SU-DHL-6 (cell line): ENCODE data around the gene EXOC6B.

ENCODE experiments used
- H2AFZ ChIP-seq: fragments of 200-600 bp; sonication (generic); 2 replicates; pipeline ENCODE4 v1.6.1; 2014; ENCODE audit warnings: low read depth, mild to moderate bottlenecking, moderate library complexity, mixed read lengths, antibody characterized with exemption, low read length; ENCODE audit not compliant: severe bottlenecking
- H3F3A ChIP-seq: fragments of 200-600 bp; shearing (Covaris generic); 2 replicates; pipeline ENCODE4 v1.6.0; 2016; ENCODE audit warnings: antibody characterized with exemption, mild to moderate bottlenecking; ENCODE audit not compliant: insufficient read depth
- H3K27ac ChIP-seq: fragments of 200-600 bp; sonication (generic); 2 replicates; pipeline ENCODE4 v1.5.1; 2016; ENCODE audit warnings: low read depth, mild to moderate bottlenecking, low read length, moderate library complexity, mixed read lengths
- H3K27me3 ChIP-seq: fragments of 200-600 bp; sonication (generic), shearing (Covaris generic); 2 replicates; pipeline ENCODE4 v1.6.0; 2014; ENCODE audit warnings: mild to moderate bottlenecking, low read length
- H3K36me3 ChIP-seq: fragments of 200-600 bp; sonication (generic); 2 replicates; pipeline ENCODE4 v1.6.1; 2014; ENCODE audit warnings: mild to moderate bottlenecking, low read length, mixed read lengths
- H3K4me2 ChIP-seq: fragments of 300-600, 200-600 bp; shearing (Covaris generic), sonication (generic); 2 replicates; pipeline ENCODE4 v1.6.0; 2014; ENCODE audit warnings: low read length, low read depth, mild to moderate bottlenecking; ENCODE audit not compliant: poor library complexity, severe bottlenecking
- H3K4me3 ChIP-seq: fragments of 200-600 bp; sonication (generic); 2 replicates; pipeline ENCODE4 v1.5.1; 2014; ENCODE audit warnings: antibody characterized with exemption, low read length, mild to moderate bottlenecking, mixed read lengths; ENCODE audit not compliant: insufficient read depth, poor library complexity, severe bottlenecking
- H3K79me2 ChIP-seq: fragments of 200-600 bp; sonication (generic); 2 replicates; pipeline ENCODE4 v1.6.1; 2014; ENCODE audit warnings: mild to moderate bottlenecking, low read length, moderate library complexity; ENCODE audit not compliant: insufficient read depth
- H3K9ac ChIP-seq: fragments of 200-600 bp; sonication (generic); 2 replicates; pipeline ENCODE4 v1.7.0; 2014; ENCODE audit warnings: mild to moderate bottlenecking, low read length
- H3K9me2 ChIP-seq: fragments of 200-600 bp; sonication (generic); replicated peaks from 2 replicates; pipeline ENCODE4 v1.6.1; 2014; ENCODE audit warnings: low read length; ENCODE audit not compliant: insufficient read depth
- H3K9me3 ChIP-seq: fragments of 200-600 bp; sonication (generic); 2 replicates; pipeline ENCODE4 v1.6.1; 2014; ENCODE audit warnings: low read length, mixed read lengths; ENCODE audit not compliant: insufficient read depth
- H4K20me1 ChIP-seq: fragments of 200-600 bp; sonication (generic); 2 replicates; pipeline ENCODE4 v1.6.1; 2014; ENCODE audit warnings: low read depth, mild to moderate bottlenecking, antibody characterized with exemption, low read length, moderate library complexity, mixed read lengths
- EZH2phosphoT487 ChIP-seq: fragments of 200-600 bp; sonication (generic), shearing (Covaris generic); conservative IDR thresholded peaks from 2 replicates; pipeline ENCODE4 v1.6.1; 2018; ENCODE audit warnings: mild to moderate bottlenecking, antibody characterized with exemption, low read length, moderate library complexity, mixed read lengths
- TF ChIP-seq, protein P1 (sequence below): fragments of 200-600 bp; sonication (generic); IDR thresholded peaks from one replicate; pipeline ENCODE4 v1.5.1; 2017; ENCODE audit warnings: antibody characterized with exemption, mild to moderate bottlenecking, low read length, moderate library complexity; ENCODE audit not compliant: insufficient read depth, poor library complexity, severe bottlenecking

EXOC6B gene

GRCh38 chr2:72341639-72342038 lies 484.2 kb downstream of the EXOC6B start:
- Histone ChIP-seq H3K36me3 (no peaks in the 10 kb centered on the region), H3K79me2 (no peaks in the 10 kb centered on the region), H3K9me2 (no peaks in the 10 kb centered on the region), H3F3A (no peaks in the 10 kb centered on the region), H4K20me1 (no peaks in the 10 kb centered on the region), H3K4me3 (no peak overlapping the region), H3K27ac (no peak overlapping the region), H3K4me2 (no peak overlapping the region), H3K9me3 (no peaks in the 10 kb centered on the region), H3K9ac (no peak overlapping the region), H3K27me3 (no peaks in the 10 kb centered on the region), H2AFZ (no peak overlapping the region)
- TF ChIP-seq EZH2phosphoT487: no peak
- TF ChIP-seq, protein P1, sequence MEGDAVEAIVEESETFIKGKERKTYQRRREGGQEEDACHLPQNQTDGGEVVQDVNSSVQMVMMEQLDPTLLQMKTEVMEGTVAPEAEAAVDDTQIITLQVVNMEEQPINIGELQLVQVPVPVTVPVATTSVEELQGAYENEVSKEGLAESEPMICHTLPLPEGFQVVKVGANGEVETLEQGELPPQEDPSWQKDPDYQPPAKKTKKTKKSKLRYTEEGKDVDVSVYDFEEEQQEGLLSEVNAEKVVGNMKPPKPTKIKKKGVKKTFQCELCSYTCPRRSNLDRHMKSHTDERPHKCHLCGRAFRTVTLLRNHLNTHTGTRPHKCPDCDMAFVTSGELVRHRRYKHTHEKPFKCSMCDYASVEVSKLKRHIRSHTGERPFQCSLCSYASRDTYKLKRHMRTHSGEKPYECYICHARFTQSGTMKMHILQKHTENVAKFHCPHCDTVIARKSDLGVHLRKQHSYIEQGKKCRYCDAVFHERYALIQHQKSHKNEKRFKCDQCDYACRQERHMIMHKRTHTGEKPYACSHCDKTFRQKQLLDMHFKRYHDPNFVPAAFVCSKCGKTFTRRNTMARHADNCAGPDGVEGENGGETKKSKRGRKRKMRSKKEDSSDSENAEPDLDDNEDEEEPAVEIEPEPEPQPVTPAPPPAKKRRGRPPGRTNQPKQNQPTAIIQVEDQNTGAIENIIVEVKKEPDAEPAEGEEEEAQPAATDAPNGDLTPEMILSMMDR: no peak

DNA sequence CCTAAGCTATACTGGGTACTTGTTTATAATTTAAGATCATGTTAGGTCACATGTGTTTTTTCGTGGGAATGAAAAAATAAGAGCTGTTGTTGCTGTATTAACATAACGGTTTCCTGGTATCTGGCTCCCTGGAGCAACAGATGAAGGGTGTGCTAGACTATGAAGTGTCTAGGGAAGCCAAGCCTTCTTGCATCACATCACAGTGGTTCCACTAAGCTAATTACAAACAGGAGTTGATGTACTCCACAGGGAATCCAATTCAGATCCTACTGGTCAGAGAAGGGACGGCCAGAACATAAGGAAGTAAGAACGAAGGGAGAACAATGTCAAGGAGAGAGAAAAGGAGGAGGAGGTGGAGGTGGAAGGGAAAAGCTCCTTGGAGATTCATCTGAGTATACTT lies 485.2 kb downstream of the EXOC6B start:
- H3K79me2 ChIP-seq: no peaks in the 10 kb centered on the region
- no peak overlapping the region for H3K4me3 ChIP-seq
- no peaks in the 10 kb centered on the region for H3K9me2 ChIP-seq
- TF ChIP-seq, protein P1: no peak
- TF ChIP-seq EZH2phosphoT487: no peak
- no peak overlapping the region for H3K27ac ChIP-seq
- H2AFZ ChIP-seq: no peak overlapping the region
- H3K9ac ChIP-seq: no peak overlapping the region
- H3K36me3 ChIP-seq: no peaks in the 10 kb centered on the region
- H3K27me3 ChIP-seq: no peaks in the 10 kb centered on the region
- no peak overlapping the region for H3K4me2 ChIP-seq
- no peaks in the 10 kb centered on the region for H3F3A ChIP-seq
- no peaks in the 10 kb centered on the region for H4K20me1 ChIP-seq
- H3K9me3 ChIP-seq: no peaks in the 10 kb centered on the region

DNA sequence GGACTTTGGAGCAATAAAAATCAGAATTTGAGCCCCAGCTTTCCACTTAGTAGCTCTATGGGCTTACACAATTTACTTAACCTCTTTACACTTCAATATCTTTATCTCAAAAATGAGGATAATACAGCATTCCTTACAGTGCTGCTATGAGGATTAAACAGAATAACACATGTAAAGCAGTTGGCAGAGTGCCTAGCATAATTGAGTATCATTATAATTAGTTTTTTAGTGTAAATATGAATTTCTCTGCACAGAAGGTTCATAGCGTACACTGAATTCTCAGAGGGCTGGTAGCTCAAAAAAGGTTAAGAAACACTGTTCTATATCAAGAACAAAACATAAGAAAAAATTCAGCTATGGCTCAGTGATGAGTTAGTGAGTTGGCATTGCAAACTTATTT lies 487.8 kb downstream of the EXOC6B start:
- Histone ChIP-seq H3K27ac (no peak overlapping the region), H3K9me3 (no peaks in the 10 kb centered on the region), H3K27me3 (no peaks in the 10 kb centered on the region), H4K20me1 (no peaks in the 10 kb centered on the region), H3K9ac (no peak overlapping the region), H3K79me2 (no peaks in the 10 kb centered on the region), H3K4me3 (no peak overlapping the region), H3K9me2 (no peaks in the 10 kb centered on the region), H2AFZ (no peak overlapping the region), H3K4me2 (no peak overlapping the region), H3K36me3 (no peaks in the 10 kb centered on the region), H3F3A (no peaks in the 10 kb centered on the region)
- no peak for TF ChIP-seq EZH2phosphoT487
- TF ChIP-seq, protein P1: no peak
